Measurements from ENCODE around the gene CTBP2. TPM values are rescaled to one million over a fixed set of nuclear protein-coding genes. Genes with fewer than 3 reads are reported as not detected.

CTBP2 gene
- total RNA-seq, 1 donor from 2014 or later = 57.7 TPM

DNA sequence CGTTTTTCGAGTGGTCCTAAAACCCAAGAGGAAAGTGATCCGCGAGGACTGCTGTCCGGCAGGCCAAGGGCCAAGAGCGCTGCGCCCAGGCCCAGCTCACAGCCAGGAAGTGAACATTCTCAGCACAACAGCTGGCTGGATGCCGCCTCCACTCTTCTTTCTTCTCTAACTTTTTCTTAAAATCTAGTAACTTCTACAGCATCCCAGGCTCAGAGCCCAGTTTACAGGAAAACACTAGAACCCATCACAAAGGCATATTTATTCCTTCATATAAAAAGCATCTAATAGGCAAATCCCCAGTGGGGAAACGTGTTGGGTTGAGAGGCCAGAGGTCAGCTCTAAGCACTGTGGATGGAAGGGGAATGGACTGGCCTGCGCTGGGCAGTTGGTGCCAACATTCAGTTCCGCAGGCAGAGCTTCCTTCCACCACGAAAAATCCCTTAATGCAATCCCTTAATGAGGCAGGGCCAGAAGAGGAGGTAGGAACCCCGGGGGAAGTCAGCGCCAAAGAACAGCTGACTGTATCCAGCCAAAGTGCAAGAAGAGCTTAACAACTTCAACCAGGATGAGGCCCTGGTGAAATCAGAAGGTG lies 143.7 kb downstream of the CTBP2 start:
- intact Hi-C loops (cut with DNase I) = loop anchor here (1.0 to 2.0 kb wide), 2 partner anchors 17 to 44 kb away; no protein-coding TSS in a partner anchor
- peak overlapping the region in 1 of 2 donors; percentile 41 for H3K4me3 ChIP-seq
- H3K9me3 ChIP-seq = no peaks in the 10 kb centered on the region
- DNase-seq (ENCODE audit: low spot score in 2 of 2) = peak in 1 of 2 donors; percentile 89
- no peaks in the 10 kb centered on the region for H3K27me3 ChIP-seq
- H3K27ac ChIP-seq = peak overlapping the region; percentile 90 to 94
- TF ChIP-seq, protein P1, sequence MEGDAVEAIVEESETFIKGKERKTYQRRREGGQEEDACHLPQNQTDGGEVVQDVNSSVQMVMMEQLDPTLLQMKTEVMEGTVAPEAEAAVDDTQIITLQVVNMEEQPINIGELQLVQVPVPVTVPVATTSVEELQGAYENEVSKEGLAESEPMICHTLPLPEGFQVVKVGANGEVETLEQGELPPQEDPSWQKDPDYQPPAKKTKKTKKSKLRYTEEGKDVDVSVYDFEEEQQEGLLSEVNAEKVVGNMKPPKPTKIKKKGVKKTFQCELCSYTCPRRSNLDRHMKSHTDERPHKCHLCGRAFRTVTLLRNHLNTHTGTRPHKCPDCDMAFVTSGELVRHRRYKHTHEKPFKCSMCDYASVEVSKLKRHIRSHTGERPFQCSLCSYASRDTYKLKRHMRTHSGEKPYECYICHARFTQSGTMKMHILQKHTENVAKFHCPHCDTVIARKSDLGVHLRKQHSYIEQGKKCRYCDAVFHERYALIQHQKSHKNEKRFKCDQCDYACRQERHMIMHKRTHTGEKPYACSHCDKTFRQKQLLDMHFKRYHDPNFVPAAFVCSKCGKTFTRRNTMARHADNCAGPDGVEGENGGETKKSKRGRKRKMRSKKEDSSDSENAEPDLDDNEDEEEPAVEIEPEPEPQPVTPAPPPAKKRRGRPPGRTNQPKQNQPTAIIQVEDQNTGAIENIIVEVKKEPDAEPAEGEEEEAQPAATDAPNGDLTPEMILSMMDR (IDR thresholded peaks at IDR 0.05) = no peak
- H3K36me3 ChIP-seq = no peaks in the 10 kb centered on the region
- H3K4me1 ChIP-seq = peaks cover 36 to 90% of the 10 kb centered on the region in 2 donors

DNA sequence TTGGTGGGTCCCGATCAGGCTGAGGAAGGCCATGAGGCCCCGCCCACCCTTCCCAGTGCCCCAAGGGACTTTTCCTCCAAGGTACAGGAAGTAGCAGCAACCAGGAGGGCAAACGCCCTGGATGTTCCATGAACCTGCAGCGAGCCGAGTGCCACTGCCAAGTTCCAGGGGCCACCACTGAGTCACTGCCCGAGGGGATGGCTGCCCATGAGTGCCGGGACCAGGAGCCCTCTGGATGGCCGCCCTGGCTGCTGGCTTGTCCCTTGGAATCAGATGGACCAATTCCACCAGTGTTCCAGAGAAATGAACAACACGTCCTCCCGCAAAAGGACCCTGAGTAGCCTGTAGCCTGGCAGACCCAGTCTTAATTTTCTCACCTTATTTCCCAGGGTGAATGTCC lies 144.2 kb downstream of the CTBP2 start:
- Histone ChIP-seq H3K4me3 (peak overlapping the region in 1 of 2 donors; percentile 44), H3K4me1 (peaks cover 39 to 90% of the 10 kb centered on the region in 2 donors)

DNA sequence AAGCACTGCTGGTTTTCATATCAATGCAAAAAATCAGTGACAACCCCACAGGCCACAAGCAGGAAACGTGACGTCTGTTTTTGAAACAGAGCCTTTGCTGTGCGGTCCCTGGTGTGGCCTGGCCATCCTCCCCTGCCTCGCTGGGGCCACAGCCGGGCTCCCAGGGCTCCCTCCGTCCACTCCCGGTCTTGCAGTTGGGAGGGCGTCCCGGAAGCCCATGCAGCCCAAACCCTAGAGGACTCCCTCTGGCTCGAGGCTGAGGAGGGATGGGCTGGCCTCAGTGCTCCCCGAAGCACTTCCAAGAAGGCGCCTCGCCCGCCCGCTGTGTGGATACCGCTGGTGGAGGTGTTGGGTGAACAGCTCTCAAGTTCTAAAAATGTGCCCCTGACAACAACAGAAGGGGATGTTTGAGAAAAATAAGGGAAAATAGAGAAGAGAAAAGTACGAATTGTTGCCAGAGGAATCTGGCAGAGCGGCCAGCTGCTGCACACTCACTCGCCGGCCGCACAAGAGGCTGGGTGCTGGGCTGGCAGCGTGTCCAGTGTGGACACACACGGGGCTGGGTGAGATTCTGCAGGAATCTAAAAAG lies 144.9 kb downstream of the CTBP2 start:
- intact Hi-C loops (cut with DNase I) = loop anchor here (1.0 kb wide), 1 partner anchor 16 kb away; no protein-coding TSS in a partner anchor
- Histone ChIP-seq H3K27ac (peak overlapping the region; percentile 90 to 94), H3K9me3 (no peaks in the 10 kb centered on the region), H3K36me3 (no peaks in the 10 kb centered on the region), H3K4me1 (peaks cover 42 to 90% of the 10 kb centered on the region in 2 donors), H3K27me3 (no peaks in the 10 kb centered on the region), H3K4me3 (peak overlapping the region in 1 of 2 donors; percentile 44)
- TF ChIP-seq, protein P1 (IDR thresholded peaks at IDR 0.05) = no peak
- peak in 1 of 2 donors; percentile 84 for DNase-seq (ENCODE audit: low spot score in 2 of 2)

More for the DNA sequence above, 144.2 kb downstream of the CTBP2 start:
- no peaks in the 10 kb centered on the region for H3K27me3 ChIP-seq
- TF ChIP-seq, protein P1 (IDR thresholded peaks at IDR 0.05) = no peak
- no peaks in the 10 kb centered on the region for H3K9me3 ChIP-seq
- peak; percentile 85 to 96 for DNase-seq (ENCODE audit: low spot score in 2 of 2)
- intact Hi-C loops (cut with DNase I) = loop anchor here (1.0 to 2.0 kb wide), 2 partner anchors 17 to 45 kb away; no protein-coding TSS in a partner anchor
- peak overlapping the region; percentile 90 to 94 for H3K27ac ChIP-seq
- H3K36me3 ChIP-seq = no peaks in the 10 kb centered on the region

DNA sequence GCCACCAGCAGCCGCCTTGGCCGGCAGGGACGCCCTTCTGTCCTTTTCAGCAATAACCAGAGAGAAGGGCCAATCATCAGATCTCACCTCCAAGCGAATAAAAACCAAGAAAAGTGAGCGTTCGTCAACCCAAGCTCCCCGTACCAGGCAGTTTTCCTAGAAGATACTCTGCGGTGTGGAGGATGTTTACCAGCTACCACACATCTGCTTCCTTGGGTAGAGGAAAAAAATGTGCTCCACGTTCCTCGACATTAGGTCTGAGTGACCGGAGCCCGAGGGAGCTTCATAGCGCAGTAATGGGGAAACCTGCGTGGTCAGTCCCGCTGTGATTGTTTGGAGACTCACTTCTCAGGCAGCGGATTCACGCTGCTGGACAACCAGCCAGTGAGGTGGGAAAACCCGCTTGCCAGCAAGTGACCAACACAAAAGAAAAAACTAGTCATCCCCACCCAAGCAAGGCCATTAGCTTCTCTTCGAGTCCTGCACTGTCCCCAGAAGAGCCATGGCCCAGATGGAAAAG lies 145.5 kb downstream of the CTBP2 start:
- Histone ChIP-seq H3K27me3 (no peaks in the 10 kb centered on the region), H3K4me1 (peaks cover 42 to 90% of the 10 kb centered on the region in 2 donors), H3K36me3 (no peaks in the 10 kb centered on the region), H3K9me3 (no peaks in the 10 kb centered on the region), H3K27ac (peak overlapping the region; percentile 90 to 94), H3K4me3 (peak overlapping the region in 1 of 2 donors; percentile 44)
- TF ChIP-seq, protein P1 (IDR thresholded peaks at IDR 0.05) = no peak
- no peak for DNase-seq (ENCODE audit: low spot score in 2 of 2)
- intact Hi-C loops (cut with DNase I) = loop anchor here (1.0 kb wide), 1 partner anchor 16 kb away; no protein-coding TSS in a partner anchor

DNA sequence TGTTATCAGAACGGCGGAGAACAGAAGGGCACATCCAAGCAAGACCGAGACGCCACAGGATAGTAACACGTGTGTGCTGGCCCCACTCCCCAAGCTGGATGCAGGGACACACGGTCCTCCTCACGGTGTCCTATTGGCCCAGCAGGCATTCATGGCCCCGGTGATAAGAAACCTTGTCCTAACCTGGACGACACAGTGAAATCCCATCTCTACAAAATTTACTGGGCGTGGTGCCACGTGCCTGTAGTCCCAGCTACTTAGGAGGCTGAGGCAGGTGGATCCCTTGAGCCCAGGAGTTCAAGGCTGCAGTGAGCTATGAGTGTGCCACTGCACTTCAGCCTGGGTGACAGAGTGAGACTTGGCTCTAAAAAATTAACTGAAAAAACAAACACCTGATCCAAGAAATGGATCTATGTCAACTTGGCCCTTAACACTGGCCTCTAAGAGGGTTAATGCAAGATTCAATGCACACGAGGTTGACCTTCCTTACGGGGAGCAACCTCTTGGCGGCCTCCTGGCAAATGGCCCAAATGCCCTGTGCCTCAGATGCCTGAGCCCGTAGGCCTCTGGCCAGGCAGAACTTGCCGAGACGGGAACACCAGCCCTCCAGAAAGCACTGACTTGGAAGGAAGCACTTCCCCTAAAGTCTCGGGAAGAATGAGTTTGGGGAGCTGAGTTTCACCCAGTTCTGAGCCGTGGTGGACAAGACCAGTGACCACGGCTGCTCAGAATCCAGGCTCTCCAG lies 146.1 kb downstream of the CTBP2 start:
- Histone ChIP-seq H3K27ac (peak overlapping the region; percentile 90 to 94), H3K9me3 (no peaks in the 10 kb centered on the region), H3K36me3 (no peaks in the 10 kb centered on the region), H3K4me1 (peaks cover 45 to 90% of the 10 kb centered on the region in 2 donors), H3K4me3 (peak overlapping the region in 1 of 2 donors; percentile 44), H3K27me3 (no peaks in the 10 kb centered on the region)
- intact Hi-C loops (cut with DNase I) = no loop called here
- no peak for DNase-seq (ENCODE audit: low spot score in 2 of 2)
- TF ChIP-seq, protein P1 (IDR thresholded peaks at IDR 0.05) = no peak

Data from ascending aorta (tissue), 2 donors.